Adrenal gland (tissue), 12 donors: Measurements from ENCODE around the gene ZNF454. TPM values are rescaled to one million over a fixed set of nuclear protein-coding genes. Genes with fewer than 3 reads are reported as not detected.

Source experiments
- DNase-seq, 7 donors: peaks; one replicate each; pipeline ENCODE4 v3.0.0-alpha.2; 2019 to 2020
- H3K27ac ChIP-seq, 5 donors: fragments of 200-600 bp; sonication (generic) in 4 of 5; 1 replicate in 3 of 5; 2 replicates in 2 of 5; pipeline versions ENCODE4 v1.5.1 to v1.8.0; 2016 to 2020; ENCODE audit warnings: mild to moderate bottlenecking in 1 of 5
- H3K27me3 ChIP-seq: fragments of 200-600 bp; 2 replicates; pipeline ENCODE4 v1.8.0; 2021
- H3K36me3 ChIP-seq, 2 donors: fragments of 200-600 bp; replicated peaks in 1 of 2; 1 replicate in 1 of 2; 2 replicates in 1 of 2; pipeline versions ENCODE4 v1.5.1 to v1.8.0; 2018 to 2022
- H3K4me1 ChIP-seq, 2 donors: fragments of 200-600 bp; replicated peaks in 1 of 2; 1 replicate in 1 of 2; 2 replicates in 1 of 2; pipeline versions ENCODE4 v1.5.1 to v1.8.0; 2018 to 2021
- H3K4me3 ChIP-seq, 4 donors: fragments of 200-600 bp; sonication (generic) in 3 of 4; one replicate each; pipeline ENCODE4 v1.5.1; 2016 to 2018
- H3K9me3 ChIP-seq, 3 donors: fragments of 200-600 bp; sonication (generic) in 1 of 3; replicated peaks in 1 of 3; 1 replicate in 2 of 3; 2 replicates in 1 of 3; pipeline versions ENCODE4 v1.5.1 to v1.8.0; 2016 to 2021
- POLR2A ChIP-seq, 2 donors: fragments of 450-650 bp; IDR thresholded peaks; one replicate each; pipeline ENCODE4 v1.6.1; 2017; ENCODE audit warnings: antibody characterized with exemption in 2 of 2, mild to moderate bottlenecking in 2 of 2, moderate library complexity in 1 of 2
- WGBS, 4 donors: extraction: QIAGEN DNeasy Blood & Tissue Kit in 2 of 4; methylation state at CpG; one replicate each; pipeline versions ENCODE4 v1.1.5 to v1.1.7; 2013 to 2017; 5-methylcytosine and 5-hydroxymethylcytosine counted together
- intact Hi-C, 2 donors: fragments of 100-400 bp; cut with DNase I; formaldehyde crosslinking; loops; one replicate each; pipeline versions ENCODE4 v1.14.1 to v1.15.0; 2022 to 2023
- polyA plus RNA-seq, 3 donors: library from polyadenylated mRNA; stranded (reverse); fragments of 200-250 nt in 2 of 3; fragments of 350-450 nt in 1 of 3; fragmentation: Illumina TruSeq in 1 of 3; extraction: RNeasy Lipid Tissue Mini Kit (QIAGEN cat#74804) in 1 of 3; gene quantifications; one replicate each; pipeline ENCODE4 v1.2.3, GENCODE V29; 2013 to 2014
- total RNA-seq, 9 donors: library from RNA; depleted of rRNA in 4 of 9; stranded (reverse); fragments of >200 nt in 4 of 9; fragments of 120-200 nt in 1 of 9; fragmentation: NEBNext Ultra II Directional in 1 of 9; extraction: Animal tissue kit (Norgen Biotek cat#: 25700) in 1 of 9; gene quantifications; one replicate each; pipeline versions ENCODE4 v1.1.0 to v1.2.4, GENCODE V29; 2013 to 2023
- TF ChIP-seq, protein P1 (sequence below), 6 experiments: fragments of 450-650 bp in 4 of 6; fragments of 200-600 bp in 2 of 6; sonication (generic) in 1 of 6; IDR thresholded peaks; 1 replicate in 5 of 6; 2 replicates in 1 of 6; pipeline versions ENCODE4 v1.5.1 to v1.8.0; 2016 to 2021; ENCODE audit warnings: antibody characterized with exemption in 6 of 6, mild to moderate bottlenecking in 2 of 6, moderate library complexity in 1 of 6
- donor health status: healthy with polysubstance abuse.
- donor health status: Bipolar disorder and iron deficiency.
- donor health status: DM: yes; HTN: yes; CAD: no.
- donor health status: DM: no; HTN: no; CAD: no.
- donor health status: DM: no; HTN: no; CAD: no.
- donor health status: DM: yes; HTN: yes; CAD: no.

ZNF454 gene
- total and polyA plus RNA-seq, 12 donors = 0.54 to 2.2 (median 1.2) TPM

DNA sequence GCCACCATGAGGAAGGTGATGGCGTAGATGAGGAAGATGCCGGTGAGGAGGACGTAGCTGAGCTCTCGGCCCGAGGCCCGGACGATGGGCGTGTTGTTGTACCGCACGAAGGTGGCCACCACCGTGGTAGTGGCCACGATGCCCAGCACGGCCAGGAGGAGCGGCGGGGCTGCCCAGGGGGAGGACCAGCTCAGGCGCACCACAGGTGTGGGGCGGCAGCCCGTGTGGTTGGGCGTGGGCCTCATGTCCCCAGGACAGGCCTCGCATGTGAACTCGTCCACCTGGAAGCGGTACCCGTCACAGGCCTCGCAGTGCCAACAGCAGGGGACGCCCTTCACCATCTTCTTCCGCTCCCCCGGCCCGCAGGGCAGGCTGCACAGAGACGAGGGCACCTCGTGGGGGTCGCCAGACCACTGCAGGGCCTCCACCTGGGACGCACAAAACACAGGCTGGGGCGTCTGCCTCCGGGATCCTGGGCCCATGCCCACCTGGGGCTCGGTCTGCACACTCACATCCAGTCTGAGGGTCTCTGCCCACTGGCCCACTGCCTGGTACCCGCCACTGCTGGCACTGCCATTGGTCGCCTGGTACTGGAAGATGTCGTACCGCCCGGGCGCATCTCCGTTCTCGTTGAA is 45.4 kb downstream of the ZNF454 start:
- intact Hi-C loops = no loop called here
- Histone ChIP-seq H3K4me1 (no peaks in the 10 kb centered on the region), H3K36me3 (no peaks in the 10 kb centered on the region), H3K27ac (no peak overlapping the region), H3K9me3 (no peaks in the 10 kb centered on the region), H3K27me3 (no peaks in the 10 kb centered on the region), H3K4me3 (no peak overlapping the region)
- no peak for TF ChIP-seq POLR2A (IDR thresholded peaks at IDR 0.05)
- TF ChIP-seq, protein P1, sequence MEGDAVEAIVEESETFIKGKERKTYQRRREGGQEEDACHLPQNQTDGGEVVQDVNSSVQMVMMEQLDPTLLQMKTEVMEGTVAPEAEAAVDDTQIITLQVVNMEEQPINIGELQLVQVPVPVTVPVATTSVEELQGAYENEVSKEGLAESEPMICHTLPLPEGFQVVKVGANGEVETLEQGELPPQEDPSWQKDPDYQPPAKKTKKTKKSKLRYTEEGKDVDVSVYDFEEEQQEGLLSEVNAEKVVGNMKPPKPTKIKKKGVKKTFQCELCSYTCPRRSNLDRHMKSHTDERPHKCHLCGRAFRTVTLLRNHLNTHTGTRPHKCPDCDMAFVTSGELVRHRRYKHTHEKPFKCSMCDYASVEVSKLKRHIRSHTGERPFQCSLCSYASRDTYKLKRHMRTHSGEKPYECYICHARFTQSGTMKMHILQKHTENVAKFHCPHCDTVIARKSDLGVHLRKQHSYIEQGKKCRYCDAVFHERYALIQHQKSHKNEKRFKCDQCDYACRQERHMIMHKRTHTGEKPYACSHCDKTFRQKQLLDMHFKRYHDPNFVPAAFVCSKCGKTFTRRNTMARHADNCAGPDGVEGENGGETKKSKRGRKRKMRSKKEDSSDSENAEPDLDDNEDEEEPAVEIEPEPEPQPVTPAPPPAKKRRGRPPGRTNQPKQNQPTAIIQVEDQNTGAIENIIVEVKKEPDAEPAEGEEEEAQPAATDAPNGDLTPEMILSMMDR (IDR thresholded peaks at IDR 0.05) = no peak
- peak in 1 of 7 donors; percentile 36 for DNase-seq
- WGBS, 4 donors = 94 to 98% (median 96%) methylated on average over 25 to 43 of the region's 43 CpGs

DNA sequence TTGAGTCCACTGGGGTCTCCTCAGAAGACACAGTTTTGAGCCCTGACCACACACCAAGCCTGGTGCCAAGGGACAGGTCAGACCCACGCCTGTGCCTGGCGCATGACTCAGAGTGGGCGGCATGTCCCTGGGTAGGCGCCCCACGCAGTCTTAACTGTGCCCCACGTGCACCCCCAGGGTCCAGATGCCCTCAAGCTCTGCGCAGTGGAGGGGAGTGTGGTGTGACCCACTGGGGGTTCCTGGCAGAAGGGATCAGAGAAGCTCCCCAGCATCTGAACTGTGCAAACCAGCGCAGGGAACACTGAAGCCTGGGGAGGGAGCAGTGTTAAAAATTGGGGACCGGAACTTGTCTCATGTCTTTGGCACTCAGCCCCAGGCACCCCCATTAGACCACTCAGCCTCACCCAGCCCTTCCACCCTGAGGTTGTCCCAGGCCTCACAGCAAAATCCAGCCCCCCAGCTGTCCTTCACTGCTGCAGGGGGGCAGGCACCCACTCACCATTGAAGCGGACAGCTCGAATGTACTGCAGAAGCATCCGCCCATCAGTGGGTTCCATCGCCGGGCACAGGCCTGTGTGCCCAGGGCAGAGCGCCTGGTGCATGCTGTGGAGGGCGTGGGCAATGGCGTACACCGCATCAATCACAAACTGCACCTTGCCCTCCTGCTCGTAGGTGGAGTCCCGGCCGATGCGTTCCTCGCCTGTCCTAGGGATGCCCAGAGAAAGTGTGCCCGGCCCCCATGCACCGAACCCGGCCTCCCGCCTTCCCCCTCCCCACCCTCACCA is 47.6 kb downstream of the ZNF454 start:
- no peak overlapping the region for H3K27ac ChIP-seq
- intact Hi-C loops = no loop called here
- H3K36me3 ChIP-seq = no peaks in the 10 kb centered on the region
- H3K27me3 ChIP-seq = peaks cover under 1% of the 10 kb centered on the region
- 90 to 100% (median 92%) methylated on average over 2 to 27 of the region's 27 CpGs for WGBS, 4 donors
- no peak overlapping the region for H3K4me3 ChIP-seq
- TF ChIP-seq, protein P1 (IDR thresholded peaks at IDR 0.05) = no peak
- TF ChIP-seq POLR2A (IDR thresholded peaks at IDR 0.05) = no peak
- DNase-seq = peak in 1 of 7 donors; percentile 34
- H3K9me3 ChIP-seq = no peaks in the 10 kb centered on the region
- no peaks in the 10 kb centered on the region for H3K4me1 ChIP-seq

DNA sequence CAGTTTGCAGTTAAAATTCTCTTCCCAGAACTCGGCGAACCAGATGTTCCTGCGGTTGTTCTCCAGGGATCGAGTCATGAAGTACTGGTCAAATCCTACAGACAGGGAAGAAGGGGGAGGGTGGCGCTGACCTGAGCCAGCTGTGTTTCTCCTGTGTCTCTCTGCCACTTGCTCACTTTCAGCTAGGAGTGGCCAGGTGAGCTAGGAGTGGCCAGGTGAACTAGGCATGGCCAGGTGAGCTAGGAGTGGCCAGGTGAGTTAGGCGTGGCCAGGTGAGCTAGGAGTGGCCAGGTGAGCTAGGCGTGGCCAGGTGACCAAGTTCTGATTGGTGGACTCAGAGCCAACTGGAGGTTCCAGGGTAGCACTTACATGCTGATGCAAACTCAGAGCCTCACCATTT is 48.3 kb downstream of the ZNF454 start:
- peak in 1 of 7 donors; percentile 29 for DNase-seq
- Histone ChIP-seq H3K4me3 (no peak overlapping the region), H3K27ac (no peak overlapping the region), H3K27me3 (peaks cover 7% of the 10 kb centered on the region), H3K9me3 (no peaks in the 10 kb centered on the region), H3K36me3 (no peaks in the 10 kb centered on the region), H3K4me1 (no peaks in the 10 kb centered on the region)
- TF ChIP-seq, protein P1 (IDR thresholded peaks at IDR 0.05) = no peak
- TF ChIP-seq POLR2A (IDR thresholded peaks at IDR 0.05) = no peak
- 85 to 92% (median 90%) methylated on average over 7 of the region's 7 CpGs for WGBS, 4 donors
- intact Hi-C loops = no loop called here

DNA sequence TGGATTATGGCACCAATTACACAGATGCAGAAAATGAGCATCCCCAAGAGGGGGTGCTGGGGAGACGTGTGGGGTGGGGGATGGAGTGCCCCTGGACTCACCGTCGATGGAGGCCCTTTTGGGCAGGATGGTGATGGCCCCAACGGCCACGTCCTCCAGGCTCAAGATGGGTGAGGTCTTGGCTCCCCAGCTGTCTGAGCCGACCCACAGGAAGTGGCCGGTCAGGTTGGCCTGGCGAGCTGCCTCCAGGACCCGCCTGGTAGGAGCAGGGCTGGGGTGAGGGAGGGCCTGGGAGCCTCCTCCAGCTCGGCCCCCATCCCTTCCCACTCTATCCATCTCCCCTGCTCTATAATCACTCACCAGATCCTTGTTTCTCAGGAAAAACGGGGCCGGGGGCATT is 49.5 kb downstream of the ZNF454 start:
- peaks cover 10% of the 10 kb centered on the region for H3K27me3 ChIP-seq
- no peaks in the 10 kb centered on the region for H3K36me3 ChIP-seq
- H3K4me3 ChIP-seq = no peak overlapping the region
- intact Hi-C loops = no loop called here
- peak in 1 of 7 donors; percentile 2 for DNase-seq
- no peaks in the 10 kb centered on the region for H3K4me1 ChIP-seq
- TF ChIP-seq, protein P1 (IDR thresholded peaks at IDR 0.05) = no peak
- no peak for TF ChIP-seq POLR2A (IDR thresholded peaks at IDR 0.05)
- H3K27ac ChIP-seq = no peak overlapping the region
- WGBS, 4 donors = 71 to 89% (median 84%) methylated on average over 7 to 12 of the region's 12 CpGs
- no peaks in the 10 kb centered on the region for H3K9me3 ChIP-seq
